IMR-90 (cell line): ENCODE data around the gene KNCN. TPM values are rescaled to one million over a fixed set of nuclear protein-coding genes. Genes with fewer than 3 reads are reported as not detected.

Source experiments
- ATAC-seq: fragments of 200-7000 bp; cut with Tn5 transposase; 2 replicates; pipeline ENCODE4 v1.9.1; 2020; ENCODE audit warnings: low read depth, mild to moderate bottlenecking, moderate library complexity
- BruUV-seq: library from RNA; stranded (reverse); fragments of 400-500 nt; replicated peaks from 2 replicates; lab custom pipeline; 2021; lab: Mats Ljungman, UMichigan
- CTCF ChIA-PET: fragments of 300-600 bp; formaldehyde crosslinking; extraction: SDS; loops from one replicate; lab custom pipeline; 2021; ENCODE audit warnings: antibody characterized with exemption; lab: Yijun Ruan, JAX
- POLR2A ChIA-PET: fragments of 300-600 bp; sonication (Branson Sonifier 250); formaldehyde crosslinking; loops from one replicate; lab custom pipeline; 2022; ENCODE audit warnings: antibody characterized with exemption; ENCODE audit not compliant: unreplicated experiment; lab: Charles Lee
- DNase-seq: peaks from one replicate; pipeline ENCODE4 v3.0.0; 2013
- H2AFZ ChIP-seq: replicated peaks from 2 replicates; pipeline ENCODE3; 2013; ENCODE audit warnings: low read length, mild to moderate bottlenecking; ENCODE audit not compliant: poor library complexity
- H2AK5ac ChIP-seq: 2 replicates; pipeline ENCODE4 v1.6.1; 2013; ENCODE audit warnings: low read depth, low read length, inconsistent platforms
- H2AK9ac ChIP-seq: replicated peaks from 2 replicates; pipeline ENCODE3; 2013; ENCODE audit warnings: mild to moderate bottlenecking, low read depth, low read length, moderate library complexity; ENCODE audit not compliant: poor library complexity
- H2BK120ac ChIP-seq: 2 replicates; pipeline ENCODE4 v1.6.1; 2013; ENCODE audit warnings: low read depth, low read length, inconsistent platforms
- H2BK15ac ChIP-seq: 3 replicates; pipeline ENCODE4 v1.6.1; 2013; ENCODE audit warnings: low read depth, low read length, inconsistent platforms
- H2BK20ac ChIP-seq: 2 replicates; pipeline ENCODE4 v1.6.1; 2013; ENCODE audit warnings: low read depth, mild to moderate bottlenecking, inconsistent platforms, low read length, moderate library complexity
- H2BK5ac ChIP-seq: 2 replicates; pipeline ENCODE4 v1.6.1; 2013; ENCODE audit warnings: mild to moderate bottlenecking, low read depth, low read length, inconsistent platforms; ENCODE audit not compliant: poor library complexity, severe bottlenecking
- H3K14ac ChIP-seq: replicated peaks from 2 replicates; pipeline ENCODE4 v1.6.1; 2013; ENCODE audit warnings: low read depth, low read length, inconsistent platforms
- H3K18ac ChIP-seq: 2 replicates; pipeline ENCODE4 v1.6.1; 2013; ENCODE audit warnings: low read depth, low read length, control low read depth
- H3K23ac ChIP-seq: 2 replicates; pipeline ENCODE4 v1.6.1; 2013; ENCODE audit warnings: low read depth, low read length, inconsistent platforms
- H3K27ac ChIP-seq: 2 replicates; pipeline ENCODE4 v1.5.1; 2013; ENCODE audit warnings: mild to moderate bottlenecking, control low read depth, low read length; ENCODE audit not compliant: insufficient read depth
- H3K27me3 ChIP-seq: 2 replicates; pipeline ENCODE4 v1.6.1; 2013; ENCODE audit warnings: low read length; ENCODE audit not compliant: control insufficient read depth, insufficient read depth
- H3K36me3 ChIP-seq: 2 replicates; pipeline ENCODE4 v1.6.1; 2013; ENCODE audit warnings: low read length, mixed read lengths; ENCODE audit not compliant: control insufficient read depth, insufficient read depth
- H3K4ac ChIP-seq: 2 replicates; pipeline ENCODE4 v1.6.1; 2013; ENCODE audit warnings: low read depth, low read length, inconsistent platforms
- H3K4me1 ChIP-seq: 2 replicates; pipeline ENCODE4 v1.6.1; 2013; ENCODE audit warnings: low read length, mixed read lengths; ENCODE audit not compliant: control insufficient read depth, insufficient read depth
- H3K4me2 ChIP-seq: 2 replicates; pipeline ENCODE4 v1.6.1; 2013; ENCODE audit warnings: low read depth, mild to moderate bottlenecking, control low read depth, low read length, moderate library complexity
- H3K4me3 ChIP-seq: 2 replicates; pipeline ENCODE4 v1.5.1; 2013; ENCODE audit warnings: low read depth, mild to moderate bottlenecking, control low read depth, low read length, moderate library complexity; ENCODE audit not compliant: insufficient read depth
- H3K56ac ChIP-seq: 2 replicates; pipeline ENCODE4 v1.6.1; 2013; ENCODE audit warnings: low read length, inconsistent platforms; ENCODE audit not compliant: insufficient read depth; ENCODE audit errors: extremely low read depth
- H3K79me1 ChIP-seq, 2 experiments: 2 replicates each; pipeline ENCODE4 v1.6.1; 2013; ENCODE audit warnings: low read length in 2 of 2, inconsistent platforms in 1 of 2, low read depth in 1 of 2
- H3K9ac ChIP-seq: 2 replicates; pipeline ENCODE4 v1.6.1; 2013; ENCODE audit warnings: low read depth, low read length, control low read depth
- H3K9me1 ChIP-seq: 2 replicates; pipeline ENCODE4 v1.6.1; 2013; ENCODE audit warnings: low read length, inconsistent platforms; ENCODE audit not compliant: insufficient read depth
- H3K9me3 ChIP-seq: 2 replicates; pipeline ENCODE4 v1.6.1; 2013; ENCODE audit warnings: low read length; ENCODE audit not compliant: control insufficient read depth, insufficient read depth
- H4K20me1 ChIP-seq: 2 replicates; pipeline ENCODE4 v1.6.1; 2013; ENCODE audit warnings: low read length, inconsistent platforms; ENCODE audit not compliant: insufficient read depth
- H4K5ac ChIP-seq: 2 replicates; pipeline ENCODE4 v1.6.1; 2013; ENCODE audit warnings: mild to moderate bottlenecking, low read depth, low read length, control low read depth
- H4K8ac ChIP-seq, 2 experiments: 2 replicates each; pipeline ENCODE4 v1.6.1; 2013; ENCODE audit warnings: low read depth in 2 of 2, low read length in 2 of 2, control low read depth in 1 of 2, inconsistent platforms in 1 of 2
- H4K91ac ChIP-seq: 2 replicates; pipeline ENCODE4 v1.6.1; 2013; ENCODE audit warnings: low read depth, low read length, inconsistent platforms; ENCODE audit not compliant: insufficient read depth
- CEBPB ChIP-seq: IDR thresholded peaks from 2 replicates; pipeline ENCODE4 v1.6.1; 2012; ENCODE audit warnings: low read depth, low read length, improper control_type of control experiment
- MXI1 ChIP-seq: IDR thresholded peaks from 2 replicates; pipeline ENCODE4 v1.6.1; 2012; ENCODE audit warnings: low read depth, mild to moderate bottlenecking, low read length, moderate library complexity, borderline replicate concordance
- POLR2A ChIP-seq: IDR thresholded peaks from 2 replicates; pipeline ENCODE4 v1.6.1; 2012; ENCODE audit warnings: mild to moderate bottlenecking, low read depth, low read length
- RAD21 ChIP-seq: IDR thresholded peaks from 2 replicates; pipeline ENCODE4 v1.6.1; 2012; ENCODE audit warnings: low read length, improper control_type of control experiment
- SMC3 ChIP-seq: fragments of 150-350 bp; IDR thresholded peaks from 2 replicates; pipeline ENCODE4 v1.6.1; 2016; ENCODE audit warnings: low read depth, mild to moderate bottlenecking, antibody characterized with exemption, low read length, moderate library complexity
- WGBS, 2 experiments: methylation state at CpG; one replicate each; pipeline versions ENCODE4 v1.1.5 to v1.1.7; 2013; ENCODE audit warnings: missing lambda C conversion rate in 2 of 2; ENCODE audit not compliant: insufficient read length in 1 of 2; ENCODE audit errors: extremely low coverage in 2 of 2; 5-methylcytosine and 5-hydroxymethylcytosine counted together
- dilution Hi-C: fragments of 300-500 bp; cut with HindIII; formaldehyde crosslinking; loops from one replicate; pipeline ENCODE4 v1.14.3; 2018; ENCODE audit warnings: low sequenced_read_pairs; ENCODE audit not compliant: unreplicated experiment
- in situ Hi-C: fragments of 300-500 bp; cut with MboI; formaldehyde crosslinking; loops from 3 replicates; pipeline ENCODE4 v1.14.3; 2019; ENCODE audit warnings: low sequenced_read_pairs, inconsistent platforms, mixed read lengths
- intact Hi-C: fragments of 100-400 bp; cut with micrococcal nuclease; formaldehyde crosslinking; loops from 2 replicates; pipeline ENCODE4 v1.10.0; 2022
- polyA plus RNA-seq, 3 experiments: library from polyadenylated mRNA; depleted of rRNA; stranded (reverse); fragments of >200 nt; gene quantifications; 2 replicates each; pipeline ENCODE4 v1.2.3, GENCODE V29; 2012; ENCODE audit warnings: low replicate concordance in 1 of 3
- total RNA-seq: library from RNA; depleted of rRNA; stranded (reverse); fragments of >200 nt; gene quantifications from 2 replicates; pipeline ENCODE4 v1.2.3, GENCODE V29; 2012
- TF ChIP-seq, protein P1 (sequence below): fragments of 150-350 bp; IDR thresholded peaks from 2 replicates; pipeline ENCODE4 v1.6.1; 2016; ENCODE audit warnings: low read depth, mild to moderate bottlenecking, low read length, moderate library complexity, borderline replicate concordance
- TF ChIP-seq, protein P2 (sequence below): conservative IDR thresholded peaks from 2 replicates; pipeline ENCODE4 v1.5.1; 2012; ENCODE audit warnings: mild to moderate bottlenecking, low read depth, low read length, improper control_type of control experiment

Gene KNCN
- total and polyA plus RNA-seq, 2 of the 4 experiments (the other 2 are of a cell fraction): not detected

DNA sequence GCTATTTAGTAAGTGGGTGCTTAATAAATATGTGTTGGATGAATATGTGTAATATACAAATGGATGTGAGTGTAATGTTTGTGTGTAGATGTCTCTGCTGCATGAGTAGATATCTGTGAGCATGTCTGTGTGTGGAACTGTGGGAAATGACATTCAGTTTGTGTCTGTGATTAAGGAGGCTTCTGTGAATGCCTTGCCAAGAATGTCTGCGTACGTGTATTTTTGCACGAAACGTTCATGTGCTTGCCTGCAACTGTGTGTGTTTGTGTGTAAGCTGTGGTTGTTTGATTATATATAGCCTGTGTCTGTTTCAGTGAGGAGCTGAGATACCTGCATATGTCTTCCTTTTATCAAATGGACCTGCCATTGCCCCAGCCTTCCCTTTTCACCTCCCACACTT, 48.0 kb downstream of the KNCN start:
- Histone ChIP-seq H2BK120ac (no peak overlapping the region), H3K14ac (no peak overlapping the region), H3K56ac (no peak overlapping the region), H2BK15ac (no peak overlapping the region), H2AK5ac (no peak overlapping the region), H3K4me1 (no peaks in the 10 kb centered on the region), H3K27me3 (peaks cover 33% of the 10 kb centered on the region), H3K79me1 (no peaks in the 10 kb centered on the region), H3K23ac (no peak overlapping the region), H3K18ac (no peak overlapping the region), H4K91ac (no peak overlapping the region), H3K4me2 (no peak overlapping the region), H3K9me3 (no peaks in the 10 kb centered on the region), H3K9ac (no peak overlapping the region), H4K8ac (no peak overlapping the region), H3K4ac (no peak overlapping the region), H4K20me1 (no peaks in the 10 kb centered on the region), H3K36me3 (no peaks in the 10 kb centered on the region), H3K27ac (no peak overlapping the region), H3K4me3 (no peak overlapping the region), H2AFZ (no peak overlapping the region), H2BK5ac (no peak overlapping the region), H2BK20ac (no peak overlapping the region), H2AK9ac (no peak overlapping the region), H3K9me1 (no peaks in the 10 kb centered on the region), H4K5ac (no peak overlapping the region)
- in situ Hi-C loops: no loop called here
- ATAC-seq: no peak
- BruUV-seq: no TSS peak
- dilution Hi-C loops: no loop called here
- peak; percentile 22 for DNase-seq
- ChIA-PET POLR2A (no interaction called here), CTCF (no interaction called here)
- intact Hi-C loops: no loop called here
- WGBS, 2 experiments: no CpG with 5 or more reads among the region's 4 CpGs
- TF ChIP-seq POLR2A (no peak), SMC3 (no peak), MXI1 (no peak), CEBPB (no peak), RAD21 (no peak)
- TF ChIP-seq, protein P1, sequence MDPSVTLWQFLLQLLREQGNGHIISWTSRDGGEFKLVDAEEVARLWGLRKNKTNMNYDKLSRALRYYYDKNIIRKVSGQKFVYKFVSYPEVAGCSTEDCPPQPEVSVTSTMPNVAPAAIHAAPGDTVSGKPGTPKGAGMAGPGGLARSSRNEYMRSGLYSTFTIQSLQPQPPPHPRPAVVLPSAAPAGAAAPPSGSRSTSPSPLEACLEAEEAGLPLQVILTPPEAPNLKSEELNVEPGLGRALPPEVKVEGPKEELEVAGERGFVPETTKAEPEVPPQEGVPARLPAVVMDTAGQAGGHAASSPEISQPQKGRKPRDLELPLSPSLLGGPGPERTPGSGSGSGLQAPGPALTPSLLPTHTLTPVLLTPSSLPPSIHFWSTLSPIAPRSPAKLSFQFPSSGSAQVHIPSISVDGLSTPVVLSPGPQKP: no peak
- TF ChIP-seq, protein P2, sequence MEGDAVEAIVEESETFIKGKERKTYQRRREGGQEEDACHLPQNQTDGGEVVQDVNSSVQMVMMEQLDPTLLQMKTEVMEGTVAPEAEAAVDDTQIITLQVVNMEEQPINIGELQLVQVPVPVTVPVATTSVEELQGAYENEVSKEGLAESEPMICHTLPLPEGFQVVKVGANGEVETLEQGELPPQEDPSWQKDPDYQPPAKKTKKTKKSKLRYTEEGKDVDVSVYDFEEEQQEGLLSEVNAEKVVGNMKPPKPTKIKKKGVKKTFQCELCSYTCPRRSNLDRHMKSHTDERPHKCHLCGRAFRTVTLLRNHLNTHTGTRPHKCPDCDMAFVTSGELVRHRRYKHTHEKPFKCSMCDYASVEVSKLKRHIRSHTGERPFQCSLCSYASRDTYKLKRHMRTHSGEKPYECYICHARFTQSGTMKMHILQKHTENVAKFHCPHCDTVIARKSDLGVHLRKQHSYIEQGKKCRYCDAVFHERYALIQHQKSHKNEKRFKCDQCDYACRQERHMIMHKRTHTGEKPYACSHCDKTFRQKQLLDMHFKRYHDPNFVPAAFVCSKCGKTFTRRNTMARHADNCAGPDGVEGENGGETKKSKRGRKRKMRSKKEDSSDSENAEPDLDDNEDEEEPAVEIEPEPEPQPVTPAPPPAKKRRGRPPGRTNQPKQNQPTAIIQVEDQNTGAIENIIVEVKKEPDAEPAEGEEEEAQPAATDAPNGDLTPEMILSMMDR: no peak
